ENCODE measurements around the gene PHPT1.

The PHPT1 gene

DNA sequence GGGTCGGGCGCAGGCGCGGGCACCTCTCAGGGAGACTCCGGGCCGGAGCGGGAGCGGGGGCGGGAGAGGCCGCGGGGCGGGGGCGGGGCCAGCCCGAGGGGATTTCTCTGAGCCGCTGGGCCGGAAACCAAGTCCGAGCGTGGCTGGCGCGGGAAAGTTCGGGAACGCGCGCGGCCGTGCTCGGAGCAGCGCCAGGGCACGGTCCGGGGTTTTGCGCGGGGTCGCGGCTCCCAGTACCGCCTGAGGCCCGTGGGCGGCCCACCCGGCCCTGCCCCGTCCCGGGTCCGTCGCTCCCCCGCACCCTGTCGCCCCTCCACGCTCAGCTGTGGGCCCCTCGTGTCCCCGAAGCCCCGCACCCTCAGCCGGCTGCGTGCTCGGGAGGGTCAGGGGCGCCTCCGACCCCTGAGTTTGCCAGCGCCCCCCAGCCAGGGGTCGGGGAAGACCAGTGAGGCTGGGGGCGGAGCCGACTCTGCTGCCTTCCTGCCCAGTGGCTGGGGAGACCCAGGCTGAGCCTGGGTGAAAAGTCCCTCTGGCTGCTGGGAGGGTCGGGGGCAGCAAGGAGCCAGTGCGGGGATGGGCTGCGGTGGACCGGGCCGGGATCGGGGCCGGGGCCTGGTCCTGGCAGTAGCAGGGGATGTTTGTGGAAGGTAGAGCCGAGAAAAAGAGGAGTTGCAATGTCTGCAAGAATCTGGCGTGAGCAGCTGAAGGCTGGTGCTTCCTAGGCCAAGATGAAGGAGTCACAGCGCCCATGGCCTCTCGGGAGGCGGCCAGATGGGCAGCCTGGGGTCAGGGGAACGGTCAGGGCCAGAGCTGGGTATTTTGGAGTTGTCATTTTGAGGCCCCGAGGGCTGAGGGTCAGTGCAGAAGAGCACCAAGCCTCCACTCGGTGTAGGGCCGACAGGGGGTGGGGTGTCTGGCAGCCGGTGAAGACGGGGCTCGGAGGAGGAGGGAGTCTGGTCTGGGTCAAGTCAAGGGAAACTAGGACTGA is 37.7 kb downstream of the PHPT1 start:
- peak; percentile 24 for DNase-seq (ENCODE audit: low read depth)

DNA sequence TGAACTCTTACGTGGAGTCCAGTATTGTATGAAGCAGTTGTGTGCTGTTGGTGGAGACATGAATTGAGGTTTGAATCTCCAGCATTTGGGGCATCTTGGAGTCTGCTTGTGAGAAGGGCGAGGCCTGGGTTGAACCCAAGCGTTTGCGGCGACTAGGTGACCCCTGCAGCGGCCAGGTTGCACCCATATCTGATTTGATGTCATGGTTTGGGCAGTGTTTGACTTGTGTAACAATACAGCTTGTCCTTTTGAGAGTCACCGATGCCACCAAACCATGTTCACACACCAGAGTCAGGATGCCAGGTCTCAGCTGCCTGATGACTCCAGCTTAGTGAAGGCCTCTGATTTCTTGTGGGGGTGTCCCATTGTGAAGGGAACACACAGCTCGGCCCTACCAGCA is 39.2 kb downstream of the PHPT1 start:
- DNase-seq (ENCODE audit: low read depth), result no peak

DNA sequence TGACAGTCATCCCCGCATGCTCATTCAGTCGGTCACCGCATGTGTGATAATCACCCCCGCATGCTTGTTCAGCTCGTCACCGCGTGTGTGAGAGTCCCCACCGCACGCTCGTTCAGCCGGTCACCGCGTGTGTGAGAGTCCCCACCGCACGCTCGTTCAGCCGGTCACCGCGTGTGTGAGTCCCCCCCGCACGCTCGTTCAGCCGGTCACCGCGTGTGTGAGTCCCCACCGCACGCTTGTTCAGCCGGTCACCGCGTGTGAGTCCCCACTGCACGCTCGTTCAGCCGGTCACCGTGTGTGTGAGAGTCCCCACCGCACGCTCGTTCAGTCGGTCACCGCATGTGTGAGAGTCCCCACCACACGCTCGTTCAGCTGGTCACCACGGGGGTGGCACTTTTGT is 40.6 kb downstream of the PHPT1 start:
- no peak for DNase-seq (ENCODE audit: low read depth)

DNA sequence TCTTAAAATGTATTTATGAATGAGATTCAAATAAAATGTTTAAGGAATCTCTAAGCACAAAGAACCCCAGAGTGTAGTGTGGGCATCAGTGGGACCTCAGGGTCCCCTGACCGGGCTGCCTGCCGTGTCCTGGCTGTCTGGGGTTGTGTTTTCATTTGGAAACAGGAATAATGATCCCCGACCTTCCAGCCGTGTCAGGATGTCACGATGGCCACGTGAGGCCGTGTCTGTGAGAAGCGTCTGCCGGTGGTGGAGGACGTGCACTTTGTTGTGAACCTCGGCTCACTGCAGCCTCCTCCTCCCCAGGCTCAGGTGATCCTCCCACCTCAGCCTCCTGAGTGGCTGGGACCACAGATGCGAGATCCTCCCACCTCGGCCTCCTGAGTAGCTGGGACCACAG is 41.5 kb downstream of the PHPT1 start:
- no peak for DNase-seq (ENCODE audit: low read depth)

DNA sequence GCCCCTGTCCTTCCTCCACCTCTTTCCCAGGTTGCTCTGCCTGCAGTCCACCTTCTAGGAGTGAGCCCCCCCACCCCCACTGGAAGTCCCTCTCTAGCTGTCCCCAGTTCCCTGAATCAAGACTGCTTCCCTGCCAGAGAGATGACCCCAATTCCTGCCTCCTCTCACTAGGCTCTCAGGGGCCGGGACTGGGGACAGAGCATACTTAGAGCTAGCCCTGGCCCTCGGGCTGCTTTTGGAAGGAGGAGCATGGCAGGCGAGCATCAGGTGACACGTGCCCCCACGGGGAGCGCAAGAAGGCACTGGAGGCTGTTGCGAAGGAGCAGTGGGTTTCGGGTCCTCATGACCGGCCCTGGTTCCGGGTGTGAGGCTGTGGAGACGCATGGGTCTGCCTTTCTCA is 46.8 kb downstream of the PHPT1 start:
- no peak for DNase-seq (ENCODE audit: low read depth)

DNA sequence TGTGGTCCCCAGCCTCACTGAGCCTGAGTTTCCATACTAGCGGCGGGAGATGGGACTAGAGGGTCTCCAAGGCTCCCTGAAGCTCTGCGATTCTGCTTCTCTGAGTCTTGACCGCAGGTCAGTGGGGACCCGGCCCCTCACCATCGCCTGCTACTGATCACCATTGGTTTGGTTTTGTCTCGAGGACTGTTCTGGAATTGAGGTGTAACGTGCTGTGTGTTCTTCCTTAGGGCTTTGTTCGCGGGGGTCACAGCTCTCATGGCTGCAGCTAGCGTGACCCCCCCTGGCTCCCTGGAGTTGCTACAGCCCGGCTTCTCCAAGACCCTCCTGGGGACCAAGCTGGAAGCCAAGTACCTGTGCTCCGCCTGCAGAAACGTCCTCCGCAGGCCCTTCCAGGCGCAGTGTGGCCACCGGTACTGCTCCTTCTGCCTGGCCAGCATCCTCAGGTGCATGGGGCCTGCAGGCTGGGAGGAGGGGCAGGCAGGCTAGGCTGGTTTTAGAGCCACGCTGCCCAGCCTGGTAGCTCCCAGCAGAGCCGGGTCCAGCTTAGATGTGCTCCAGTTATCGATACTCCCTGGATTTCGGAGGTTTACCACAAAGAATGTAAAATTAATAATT is 49.4 kb downstream of the PHPT1 start:
- no peak for DNase-seq (ENCODE audit: low read depth)

DNA sequence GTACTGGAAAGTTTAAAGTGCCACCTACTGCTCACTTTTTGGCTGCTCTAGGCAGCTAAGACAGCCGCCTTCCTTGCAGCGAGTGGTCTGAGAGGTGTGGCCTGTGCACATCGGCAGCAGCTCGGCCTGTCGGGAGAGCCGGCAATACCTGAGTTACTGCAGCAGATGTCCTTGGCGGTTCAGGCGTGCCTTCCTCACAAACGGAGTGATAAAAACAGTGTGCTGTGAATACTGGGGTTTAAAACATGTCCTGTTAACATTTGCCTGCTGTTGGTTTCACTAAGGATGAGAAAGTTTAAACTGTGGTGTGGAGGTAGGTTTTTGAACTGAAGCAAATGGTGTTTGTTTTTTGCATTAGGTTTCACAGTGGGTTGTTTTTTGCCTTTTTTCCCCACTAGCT is 50.0 kb downstream of the PHPT1 start:
- DNase-seq (ENCODE audit: low read depth), result no peak

DNA sequence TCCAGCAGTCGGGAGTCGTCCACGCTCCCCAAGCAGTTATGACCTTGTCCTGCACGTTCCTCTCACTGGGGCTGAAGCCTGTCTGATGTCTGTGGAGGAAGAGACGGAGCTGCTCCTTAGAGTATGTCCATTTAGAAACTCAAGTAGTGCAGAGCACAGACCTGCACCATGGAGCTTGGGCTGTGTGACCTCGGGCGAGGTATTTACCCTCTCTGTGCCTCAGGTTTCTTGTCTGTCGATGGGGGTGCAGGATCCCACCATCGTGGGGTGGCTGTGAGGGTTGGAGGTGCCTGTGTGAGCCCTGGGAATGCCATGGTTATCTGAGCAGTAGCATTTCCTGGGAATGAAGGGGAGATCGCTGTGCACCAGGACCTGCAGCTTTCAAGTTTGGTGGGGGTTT is 51.3 kb downstream of the PHPT1 start:
- no peak for DNase-seq (ENCODE audit: low read depth)

Data from iris pigment epithelial cell (primary cell).